ENCODE measurements around the gene THOC6. TPM values are rescaled to one million over a fixed set of nuclear protein-coding genes. Genes with fewer than 3 reads are reported as not detected.

The THOC6 gene
- total RNA-seq (10 to 100 TPM; 56.8 to 59.4 TPM), polyA plus RNA-seq (46.2 TPM)

GRCh38 chr16:3023669-3024478, at the start of gene THOC6, which contains the start of gene HCFC1R1:
Gene THOC6, plus strand, starts transcription at chr16:3024035. Its CDS starts 292 bp downstream, at chr16:3024327.
Gene HCFC1R1, minus strand, starts transcription at chr16:3023942. Its CDS starts 1 bp downstream, at chr16:3023941.
- peaks cover 0 to 3% of the 10 kb centered on the region in 2 donors for H3K27me3 Mint-ChIP-seq
- Histone ChIP-seq H3K4me1 (ENCODE audit: insufficient read depth, low read length) (peaks cover 46% of the 10 kb centered on the region), H3K4me3 (ENCODE audit: low read length) (peak within 1 kb of the TSS; percentile 88), H3K27ac (ENCODE audit: low read depth, low read length) (peak within 1 kb of the TSS; percentile 88), H3K27me3 (ENCODE audit: insufficient read depth, low read length, poor library complexity, severe bottlenecking) (peaks cover under 1% of the 10 kb centered on the region), H3K36me3 (ENCODE audit: insufficient read depth, low read length) (peaks cover 7% of the 10 kb centered on the region), H3K9me3 (ENCODE audit: low read length) (no peaks in the 10 kb centered on the region)
- peaks cover 0 to 22% (median 3%) of the 10 kb centered on the region in 3 donors for H3K36me3 Mint-ChIP-seq
- peaks cover 42 to 66% (median 48%) of the 10 kb centered on the region in 3 donors for H3K4me1 Mint-ChIP-seq
- peak within 1 kb of the TSS; percentile 78 to 97 (median 96) for H3K27ac Mint-ChIP-seq
- peak; percentile 91 to 97 (median 94) for DNase-seq
- ChIA-PET POLR2A (interaction anchor here (1.9 kb wide), 1 partner anchor 111 kb away, joined by 7 read pairs; the partner anchor contains the start of gene ZNF213), CTCF (interaction anchor here (0.9 to 17.8 kb wide), 8 partner anchors 6 to 67 kb away, joined by 3 to 289 read pairs (median 4); partner anchors contain the start of gene CLDN9)
- H3K9me3 Mint-ChIP-seq, result peaks cover 0 to 2% (median 0%) of the 10 kb centered on the region in 5 donors
- H3K4me3 Mint-ChIP-seq, result peak within 1 kb of the TSS; percentile 87 to 98 (median 93)

DNA sequence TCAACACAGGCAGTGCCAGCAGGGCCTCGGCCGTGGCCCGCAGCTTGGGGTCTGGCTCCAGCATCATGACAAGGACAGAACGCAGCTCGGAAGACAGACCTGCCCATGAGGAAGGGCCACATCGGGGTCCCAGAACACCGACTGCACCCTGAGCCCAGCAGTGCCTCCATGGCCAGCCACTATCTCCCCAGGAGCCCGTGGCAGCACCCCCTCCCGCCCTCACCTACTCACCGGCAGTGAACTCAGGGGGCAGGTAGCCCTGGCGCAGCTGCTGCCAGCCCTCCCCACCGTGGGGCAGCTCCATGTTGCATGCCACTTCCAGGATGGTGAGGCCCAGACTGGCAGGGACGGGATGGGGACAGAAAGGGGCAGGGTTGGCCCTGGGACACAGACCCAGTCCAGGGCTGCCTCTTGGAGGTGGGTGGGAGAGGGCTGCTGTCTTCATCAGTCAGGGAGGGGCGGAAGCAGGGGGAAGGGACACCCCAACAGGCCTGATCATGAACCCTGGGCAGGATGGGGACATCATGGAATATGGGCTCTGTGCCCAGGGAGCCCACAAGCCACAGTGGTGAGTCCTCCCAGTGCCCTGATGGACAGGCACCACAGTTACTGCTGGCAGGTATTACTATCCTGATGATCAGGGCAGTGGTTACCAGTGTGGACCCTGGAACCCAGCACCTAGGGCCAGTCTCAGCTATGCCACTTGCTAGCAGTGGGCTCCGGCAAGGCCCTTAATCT, 49.3 kb upstream of the THOC6 start:
- ChIA-PET POLR2A (no interaction called here), CTCF (no interaction called here)
- H3K4me1 ChIP-seq (ENCODE audit: insufficient read depth, low read length), result peaks cover 7% of the 10 kb centered on the region
- Mint-ChIP-seq H3K36me3 (no peaks in the 10 kb centered on the region), H3K27me3 (peaks cover 0 to 12% of the 10 kb centered on the region in 2 donors), H3K4me1 (peaks cover 2 to 11% (median 3%) of the 10 kb centered on the region in 3 donors), H3K4me3 (no peak overlapping the region), H3K9me3 (no peaks in the 10 kb centered on the region), H3K27ac (no peak overlapping the region)
- H3K36me3 ChIP-seq (ENCODE audit: insufficient read depth, low read length), result no peaks in the 10 kb centered on the region
- no peak overlapping the region for H3K4me3 ChIP-seq (ENCODE audit: low read length)
- no peak for DNase-seq
- no peak overlapping the region for H3K27ac ChIP-seq (ENCODE audit: low read depth, low read length)
- H3K27me3 ChIP-seq (ENCODE audit: insufficient read depth, low read length, poor library complexity, severe bottlenecking), result no peaks in the 10 kb centered on the region
- no peaks in the 10 kb centered on the region for H3K9me3 ChIP-seq (ENCODE audit: low read length)

DNA sequence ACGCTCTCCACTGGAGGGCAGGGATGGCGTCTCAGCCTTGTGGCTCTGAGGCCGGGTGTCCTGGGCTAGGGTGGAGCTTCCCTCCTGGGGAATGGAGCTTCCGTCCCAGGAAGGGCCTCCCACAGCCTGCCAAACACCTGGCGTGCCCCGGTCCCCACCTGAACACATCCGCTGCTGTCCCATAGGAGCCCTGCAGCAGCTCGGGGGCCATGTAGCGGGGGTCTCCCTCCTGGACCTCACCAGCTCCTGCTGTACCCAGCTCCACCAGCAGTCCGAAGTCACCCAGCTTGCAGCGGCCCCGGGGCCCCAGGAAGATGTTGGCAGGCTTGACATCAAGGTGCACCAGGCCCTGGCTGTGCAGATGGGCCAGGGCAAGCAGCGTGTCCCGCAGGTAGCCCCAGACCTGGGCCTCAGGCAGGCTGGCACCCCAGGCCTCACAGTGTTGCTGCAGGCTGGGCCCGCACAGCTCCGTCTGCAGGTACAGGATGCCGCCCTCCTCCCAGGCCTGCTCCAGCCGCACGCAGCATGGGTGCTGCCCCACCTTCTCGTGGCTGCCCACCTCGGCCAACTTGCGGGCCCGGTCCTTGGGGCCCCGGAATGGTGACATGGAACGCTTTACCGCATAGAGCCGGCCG, 48.6 kb upstream of the THOC6 start:
- H3K4me1 Mint-ChIP-seq, result peaks cover 2 to 11% (median 3%) of the 10 kb centered on the region in 3 donors

DNA sequence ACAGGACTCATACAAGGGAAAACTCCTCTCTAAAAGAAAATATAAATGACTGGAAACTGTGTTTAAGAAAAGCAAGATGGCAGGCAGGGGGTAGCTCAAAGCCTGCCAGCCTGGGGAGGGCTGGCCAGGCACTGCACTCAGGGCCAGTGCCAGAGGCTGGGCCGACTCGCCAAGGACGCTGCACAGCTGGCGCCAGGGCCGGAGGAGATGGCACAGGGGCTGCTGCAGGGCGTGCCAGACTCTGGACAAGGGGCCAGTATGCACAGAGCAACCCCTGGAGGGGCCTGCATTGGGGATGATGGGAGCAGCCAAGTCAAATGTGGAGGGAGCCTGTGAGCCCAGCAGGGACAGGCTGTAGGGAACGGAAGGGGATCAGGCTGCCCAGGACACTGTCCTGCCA, 47.6 kb upstream of the THOC6 start:
- no peaks in the 10 kb centered on the region for H3K36me3 ChIP-seq (ENCODE audit: insufficient read depth, low read length)

More for the DNA sequence above, 48.6 kb upstream of the THOC6 start:
- Mint-ChIP-seq H3K27ac (no peak overlapping the region), H3K27me3 (peaks cover 0 to 12% of the 10 kb centered on the region in 2 donors), H3K4me3 (no peak overlapping the region), H3K9me3 (no peaks in the 10 kb centered on the region), H3K36me3 (no peaks in the 10 kb centered on the region)
- Histone ChIP-seq H3K27ac (ENCODE audit: low read depth, low read length) (no peak overlapping the region), H3K9me3 (ENCODE audit: low read length) (no peaks in the 10 kb centered on the region), H3K4me3 (ENCODE audit: low read length) (no peak overlapping the region), H3K27me3 (ENCODE audit: insufficient read depth, low read length, poor library complexity, severe bottlenecking) (no peaks in the 10 kb centered on the region), H3K4me1 (ENCODE audit: insufficient read depth, low read length) (peaks cover 12% of the 10 kb centered on the region), H3K36me3 (ENCODE audit: insufficient read depth, low read length) (no peaks in the 10 kb centered on the region)
- no peak for DNase-seq
- POLR2A ChIA-PET, result no interaction called here
- CTCF ChIA-PET, result no interaction called here

GRCh38 chr16:2976673-2977072, 47.2 kb upstream of the THOC6 start:
- Histone ChIP-seq H3K27ac (ENCODE audit: low read depth, low read length) (no peak overlapping the region), H3K36me3 (ENCODE audit: insufficient read depth, low read length) (no peaks in the 10 kb centered on the region), H3K4me3 (ENCODE audit: low read length) (no peak overlapping the region), H3K4me1 (ENCODE audit: insufficient read depth, low read length) (peaks cover 8% of the 10 kb centered on the region), H3K27me3 (ENCODE audit: insufficient read depth, low read length, poor library complexity, severe bottlenecking) (no peaks in the 10 kb centered on the region), H3K9me3 (ENCODE audit: low read length) (no peaks in the 10 kb centered on the region)
- ChIA-PET POLR2A (no interaction called here), CTCF (no interaction called here)
- Mint-ChIP-seq H3K4me1 (peaks cover 3 to 13% (median 7%) of the 10 kb centered on the region in 3 donors), H3K9me3 (no peaks in the 10 kb centered on the region), H3K27me3 (peaks cover 0 to 9% of the 10 kb centered on the region in 2 donors), H3K36me3 (no peaks in the 10 kb centered on the region), H3K27ac (no peak overlapping the region), H3K4me3 (peak overlapping the region in 1 of 7 donors; percentile 61)
- no peak for DNase-seq

More for the DNA sequence above, 47.6 kb upstream of the THOC6 start:
- H3K36me3 Mint-ChIP-seq, result no peaks in the 10 kb centered on the region
- Histone ChIP-seq H3K27ac (ENCODE audit: low read depth, low read length) (no peak overlapping the region), H3K4me1 (ENCODE audit: insufficient read depth, low read length) (peaks cover 8% of the 10 kb centered on the region), H3K27me3 (ENCODE audit: insufficient read depth, low read length, poor library complexity, severe bottlenecking) (no peaks in the 10 kb centered on the region), H3K9me3 (ENCODE audit: low read length) (no peaks in the 10 kb centered on the region), H3K4me3 (ENCODE audit: low read length) (no peak overlapping the region)
- H3K4me3 Mint-ChIP-seq, result peak overlapping the region in 1 of 7 donors; percentile 9
- peaks cover 0 to 9% of the 10 kb centered on the region in 2 donors for H3K27me3 Mint-ChIP-seq
- no peaks in the 10 kb centered on the region for H3K9me3 Mint-ChIP-seq
- POLR2A ChIA-PET, result no interaction called here
- CTCF ChIA-PET, result no interaction called here
- peaks cover 1 to 9% (median 5%) of the 10 kb centered on the region in 3 donors for H3K4me1 Mint-ChIP-seq
- no peak for DNase-seq
- no peak overlapping the region for H3K27ac Mint-ChIP-seq

- Histone ChIP-seq H3K4me3 (ENCODE audit: low read length) (no peak overlapping the region), H3K27ac (ENCODE audit: low read depth, low read length) (no peak overlapping the region), H3K36me3 (ENCODE audit: insufficient read depth, low read length) (no peaks in the 10 kb centered on the region), H3K9me3 (ENCODE audit: low read length) (no peaks in the 10 kb centered on the region), H3K27me3 (ENCODE audit: insufficient read depth, low read length, poor library complexity, severe bottlenecking) (no peaks in the 10 kb centered on the region), H3K4me1 (ENCODE audit: insufficient read depth, low read length) (peaks cover 8% of the 10 kb centered on the region)
- peak overlapping the region in 1 of 7 donors; percentile 62 for H3K4me3 Mint-ChIP-seq
- ChIA-PET CTCF (no interaction called here), POLR2A (no interaction called here)
- no peaks in the 10 kb centered on the region for H3K9me3 Mint-ChIP-seq
- no peaks in the 10 kb centered on the region for H3K36me3 Mint-ChIP-seq
- no peak for DNase-seq
- peaks cover 0 to 5% of the 10 kb centered on the region in 2 donors for H3K27me3 Mint-ChIP-seq
- no peak overlapping the region for H3K27ac Mint-ChIP-seq
- H3K4me1 Mint-ChIP-seq, result peaks cover 4 to 12% (median 12%) of the 10 kb centered on the region in 3 donors
Observed at GRCh38 chr16:2977440-2977839, 46.4 kb upstream of the THOC6 start.

- Histone ChIP-seq H3K27ac (ENCODE audit: low read depth, low read length) (peak overlapping the region; percentile 81), H3K27me3 (ENCODE audit: insufficient read depth, low read length, poor library complexity, severe bottlenecking) (no peaks in the 10 kb centered on the region), H3K9me3 (ENCODE audit: low read length) (no peaks in the 10 kb centered on the region), H3K36me3 (ENCODE audit: insufficient read depth, low read length) (no peaks in the 10 kb centered on the region), H3K4me1 (ENCODE audit: insufficient read depth, low read length) (peaks cover 8% of the 10 kb centered on the region), H3K4me3 (ENCODE audit: low read length) (peak overlapping the region; percentile 82)
- H3K27ac Mint-ChIP-seq, result no peak overlapping the region
- H3K9me3 Mint-ChIP-seq, result no peaks in the 10 kb centered on the region
- ChIA-PET CTCF (interaction anchor here (1.3 kb wide), 1 partner anchor 48 kb away, joined by 4 read pairs; no protein-coding TSS in a partner anchor), POLR2A (interaction anchor here (0.6 to 2.1 kb wide), 3 partner anchors 68 to 180 kb away, joined by 4 to 5 read pairs (median 5); partner anchors contain the start of genes FLYWCH1 and FLYWCH2)
- H3K36me3 Mint-ChIP-seq, result no peaks in the 10 kb centered on the region
- H3K4me1 Mint-ChIP-seq, result peaks cover 4 to 18% (median 12%) of the 10 kb centered on the region in 3 donors
- no peak for DNase-seq
- peak overlapping the region in 6 of 7 donors; percentile 36 to 72 (median 60) for H3K4me3 Mint-ChIP-seq
- H3K27me3 Mint-ChIP-seq, result peaks cover 2 to 5% of the 10 kb centered on the region in 2 donors
Observed at GRCh38 chr16:2979669-2980226, 44.1 kb upstream of the THOC6 start.

Data from CD8-positive, alpha-beta memory T cell (primary cell).